KMS-11 (cell line): Measurements from ENCODE around the gene HDAC4.

Experiments
- H2AFZ ChIP-seq: fragments of 200-600 bp; sonication (generic); 2 replicates; pipeline ENCODE4 v1.6.1; 2016; ENCODE audit warnings: antibody characterized with exemption, mixed run types, low read depth
- H3K27ac ChIP-seq: fragments of 200-600 bp; sonication (generic); 2 replicates; pipeline ENCODE4 v1.6.1; 2016; ENCODE audit warnings: mild to moderate bottlenecking, mixed run types
- H3K27me3 ChIP-seq: fragments of 200-600 bp; sonication (generic); 2 replicates; pipeline ENCODE4 v1.6.1; 2017; ENCODE audit warnings: mild to moderate bottlenecking, low read depth, mixed run types, moderate library complexity; ENCODE audit not compliant: insufficient read depth
- H3K36me3 ChIP-seq: fragments of 200-600 bp; sonication (generic); 2 replicates; pipeline ENCODE4 v1.6.1; 2017; ENCODE audit warnings: mild to moderate bottlenecking, mixed run types; ENCODE audit not compliant: insufficient read depth
- H3K4me1 ChIP-seq: fragments of 200-600 bp; sonication (generic); 2 replicates; pipeline ENCODE4 v1.6.1; 2016; ENCODE audit warnings: mild to moderate bottlenecking, low read depth, mixed run types; ENCODE audit not compliant: poor library complexity, severe bottlenecking
- H3K4me2 ChIP-seq: fragments of 200-600 bp; sonication (generic); 2 replicates; pipeline ENCODE4 v1.7.0; 2016; ENCODE audit warnings: mild to moderate bottlenecking, mixed run types
- H3K4me3 ChIP-seq: fragments of 200-600 bp; sonication (generic); IDR thresholded peaks from 2 replicates; pipeline ENCODE4 v1.6.1; 2017; ENCODE audit warnings: low read depth, low read length, mixed read lengths; ENCODE audit not compliant: insufficient read depth
- H3K79me2 ChIP-seq: fragments of 200-600 bp; sonication (generic); 2 replicates; pipeline ENCODE4 v1.6.1; 2016; ENCODE audit warnings: low read depth, mixed run types; ENCODE audit not compliant: insufficient read depth
- H3K9ac ChIP-seq: fragments of 200-600 bp; sonication (generic); 2 replicates; pipeline ENCODE4 v1.6.1; 2016; ENCODE audit warnings: mild to moderate bottlenecking, mixed run types
- H4K20me1 ChIP-seq: fragments of 200-600 bp; sonication (generic); 2 replicates; pipeline ENCODE4 v1.6.1; 2016; ENCODE audit warnings: mild to moderate bottlenecking, mixed run types; ENCODE audit not compliant: insufficient read depth
- CTCF ChIP-seq: fragments of 200-600 bp; sonication (generic); conservative IDR thresholded peaks from 2 replicates; pipeline ENCODE4 v1.6.1; 2017; ENCODE audit warnings: low read depth, mild to moderate bottlenecking, antibody characterized with exemption, low read length, moderate library complexity, mixed read lengths

Gene HDAC4

GRCh38 chr2:239130041-239130440 lies 270.8 kb downstream of the HDAC4 start:
- Histone ChIP-seq H3K4me1 (no peaks in the 10 kb centered on the region), H3K27me3 (no peaks in the 10 kb centered on the region), H2AFZ (no peak overlapping the region), H3K36me3 (no peaks in the 10 kb centered on the region), H4K20me1 (no peaks in the 10 kb centered on the region), H3K9ac (no peak overlapping the region), H3K4me3 (no peak overlapping the region), H3K27ac (no peak overlapping the region), H3K4me2 (no peak overlapping the region), H3K79me2 (no peaks in the 10 kb centered on the region)
- TF ChIP-seq CTCF, result no peak

GRCh38 chr2:239129147-239129920 lies 271.5 kb downstream of the HDAC4 start:
- no peaks in the 10 kb centered on the region for H3K36me3 ChIP-seq

GRCh38 chr2:239128706-239129105 lies 272.1 kb downstream of the HDAC4 start:
- H3K4me2 ChIP-seq, result no peak overlapping the region
- H3K4me1 ChIP-seq, result no peaks in the 10 kb centered on the region
- H4K20me1 ChIP-seq, result no peaks in the 10 kb centered on the region
- no peak for TF ChIP-seq CTCF
- H3K9ac ChIP-seq, result no peak overlapping the region
- H3K79me2 ChIP-seq, result no peaks in the 10 kb centered on the region
- H3K36me3 ChIP-seq, result no peaks in the 10 kb centered on the region
- no peaks in the 10 kb centered on the region for H3K27me3 ChIP-seq
- no peak overlapping the region for H3K4me3 ChIP-seq
- H3K27ac ChIP-seq, result no peak overlapping the region
- H2AFZ ChIP-seq, result no peak overlapping the region

More at GRCh38 chr2:239129147-239129920, 271.5 kb downstream of the HDAC4 start:
- H3K4me2 ChIP-seq, result no peak overlapping the region
- no peak overlapping the region for H3K4me3 ChIP-seq
- no peaks in the 10 kb centered on the region for H3K4me1 ChIP-seq
- no peaks in the 10 kb centered on the region for H3K27me3 ChIP-seq
- no peak overlapping the region for H2AFZ ChIP-seq
- no peak overlapping the region for H3K27ac ChIP-seq
- TF ChIP-seq CTCF, result no peak
- no peaks in the 10 kb centered on the region for H4K20me1 ChIP-seq
- no peak overlapping the region for H3K9ac ChIP-seq
- H3K79me2 ChIP-seq, result no peaks in the 10 kb centered on the region

- Histone ChIP-seq H3K27me3 (no peaks in the 10 kb centered on the region), H3K4me3 (no peak overlapping the region), H3K79me2 (no peaks in the 10 kb centered on the region), H3K27ac (no peak overlapping the region), H3K4me1 (no peaks in the 10 kb centered on the region), H4K20me1 (no peaks in the 10 kb centered on the region), H3K4me2 (no peak overlapping the region), H3K36me3 (no peaks in the 10 kb centered on the region), H3K9ac (no peak overlapping the region), H2AFZ (no peak overlapping the region)
- TF ChIP-seq CTCF, result no peak
Observed at GRCh38 chr2:239127513-239127912, 273.3 kb downstream of the HDAC4 start.
